HK-2 (cell line): ENCODE data around the gene PALM3.
"Not testable (repeated sequence)": the region's sequence is repeated elsewhere in the genome, so short reads cannot be mapped to it uniquely, and the experiment has no call there.

ENCODE experiments used
- DNase-seq: peaks from one replicate; pipeline ENCODE4 v3.0.0-alpha.2; 2018; ENCODE audit not compliant: unreplicated experiment

The PALM3 gene

GRCh38 chr19:14031719-14032480, 30.0 kb downstream of the PALM3 start, which contains the start of gene IL27RA:
TSS of gene IL27RA (plus strand) at chr19:14031762. CDS start at chr19:14031873, 111 bp downstream.
- peak; percentile 69 for DNase-seq

GRCh38 chr19:14030997-14031718, 30.7 kb downstream of the PALM3 start:
- no peak for DNase-seq

GRCh38 chr19:14028901-14029300, 33.0 kb downstream of the PALM3 start:
- no peak for DNase-seq

- DNase-seq, result no peak
Measured at GRCh38 chr19:14027856-14028450, 33.9 kb downstream of the PALM3 start, which contains the start of gene RLN3. TSS of gene RLN3 (plus strand) at chr19:14028148. CDS start at chr19:14028205, 57 bp downstream.

DNA sequence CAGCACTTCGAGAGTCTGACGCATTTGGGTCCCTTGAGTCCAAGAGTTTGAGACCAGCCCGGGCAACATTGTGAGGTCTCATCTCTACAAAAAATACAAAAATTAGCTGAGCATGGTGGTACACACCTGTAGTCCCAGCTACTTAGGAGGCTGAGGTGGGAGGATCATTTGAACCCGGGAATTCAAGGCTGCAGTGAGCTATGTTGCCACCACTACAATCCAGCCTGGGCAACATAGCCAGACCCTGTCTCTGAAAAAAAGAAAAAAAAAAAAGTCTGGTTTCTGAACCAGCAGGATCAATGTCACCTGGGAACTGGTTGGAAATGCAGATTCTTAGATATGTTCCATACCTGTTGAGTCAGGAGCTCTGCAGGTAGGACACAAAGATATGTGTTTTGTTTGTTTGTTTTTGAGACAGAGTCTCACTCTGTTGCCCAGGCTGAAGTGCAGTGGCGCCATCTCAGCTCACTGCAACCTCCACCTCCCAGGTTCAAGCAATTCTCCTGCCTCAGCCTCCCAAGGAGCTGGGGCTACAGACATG, 35.2 kb downstream of the PALM3 start:
- DNase-seq, result not testable (repeated sequence)

- DNase-seq, result peak; percentile 62
Measured at GRCh38 chr19:14023404-14024235, 38.3 kb downstream of the PALM3 start.

- no peak for DNase-seq
Measured at GRCh38 chr19:14022469-14022868, 39.4 kb downstream of the PALM3 start.

DNA sequence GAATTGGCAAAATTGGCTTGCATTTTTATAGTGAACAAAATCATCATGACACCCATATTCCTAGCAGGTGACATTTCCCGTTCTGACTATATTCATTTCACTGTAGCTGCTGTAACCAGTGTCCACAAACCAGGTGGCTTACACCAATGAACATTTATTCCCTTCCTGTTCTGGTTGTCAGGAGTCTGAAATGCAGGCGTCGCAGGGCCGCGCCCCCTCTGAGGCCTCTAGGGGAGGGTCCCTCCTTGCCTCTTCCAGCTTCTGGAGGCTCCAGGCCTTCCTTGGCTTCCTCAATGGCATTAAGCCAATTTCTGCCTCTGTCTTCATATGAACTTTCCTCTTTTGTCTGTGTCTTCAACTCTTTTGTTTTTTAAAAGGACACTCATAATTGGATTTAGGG, 40.4 kb downstream of the PALM3 start:
- no peak for DNase-seq

DNA sequence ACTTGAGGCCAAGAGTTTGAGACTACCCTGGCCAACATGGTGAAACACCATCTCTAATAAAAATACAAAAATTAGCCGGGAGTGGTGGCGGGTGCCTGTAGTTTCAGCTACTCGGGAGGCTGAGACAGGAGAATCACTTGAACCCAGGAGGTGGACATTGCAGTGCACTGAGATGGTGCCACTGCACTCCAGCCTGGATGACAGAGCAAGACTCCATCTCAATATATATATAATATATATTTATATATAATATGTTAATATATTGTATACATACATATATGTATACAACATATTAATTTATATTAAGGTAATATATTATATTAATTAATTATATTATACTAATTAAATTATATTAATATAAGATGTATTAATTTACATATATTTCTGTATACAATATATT, 42.1 kb downstream of the PALM3 start:
- not testable (repeated sequence) for DNase-seq

DNA sequence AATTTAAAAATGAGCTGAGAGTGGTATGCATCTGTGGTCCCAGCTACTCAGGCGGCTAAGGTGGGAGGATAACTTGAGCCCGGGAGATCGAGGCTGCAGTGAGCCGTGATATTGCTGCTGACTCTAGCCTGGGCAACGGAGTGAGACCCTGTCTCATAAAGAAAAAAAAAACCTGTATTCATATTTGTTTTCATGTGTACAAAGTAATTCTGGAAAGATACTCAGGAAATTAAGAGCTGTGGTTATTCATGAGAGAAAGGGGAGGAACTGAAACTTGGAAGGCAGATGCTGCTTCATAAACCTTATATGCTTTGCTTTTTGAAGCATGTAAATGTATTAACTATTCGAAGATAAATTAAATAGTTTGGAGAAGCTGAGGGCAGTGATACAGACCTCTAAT, 42.8 kb downstream of the PALM3 start:
- DNase-seq, result no peak

DNA sequence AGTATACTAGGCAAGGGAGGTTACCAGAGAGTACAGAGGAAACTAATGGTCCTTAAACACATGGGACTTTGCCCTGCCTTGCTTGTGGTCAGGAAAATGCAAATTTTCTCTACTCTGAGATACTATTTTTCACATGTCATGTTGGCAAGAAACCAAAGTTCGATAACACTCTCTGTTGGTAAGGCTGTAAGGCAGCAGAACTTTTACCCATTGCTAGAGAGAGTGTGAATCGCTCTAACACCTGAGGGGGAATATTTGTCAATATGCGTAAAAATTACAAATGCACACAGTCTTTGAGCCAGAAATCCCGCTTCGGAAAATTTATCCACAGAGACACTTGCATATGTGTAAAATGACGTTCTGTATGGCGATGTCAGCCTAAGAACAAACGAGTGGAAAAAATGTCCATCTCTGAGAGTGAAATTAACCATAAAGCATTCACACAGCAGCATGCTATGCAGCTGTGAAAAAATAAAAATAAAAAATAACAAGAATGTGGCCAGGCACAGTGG, 46.3 kb downstream of the PALM3 start:
- DNase-seq, result no peak

- no peak for DNase-seq
Measured at GRCh38 chr19:14012378-14012915, 49.4 kb downstream of the PALM3 start.

DNA sequence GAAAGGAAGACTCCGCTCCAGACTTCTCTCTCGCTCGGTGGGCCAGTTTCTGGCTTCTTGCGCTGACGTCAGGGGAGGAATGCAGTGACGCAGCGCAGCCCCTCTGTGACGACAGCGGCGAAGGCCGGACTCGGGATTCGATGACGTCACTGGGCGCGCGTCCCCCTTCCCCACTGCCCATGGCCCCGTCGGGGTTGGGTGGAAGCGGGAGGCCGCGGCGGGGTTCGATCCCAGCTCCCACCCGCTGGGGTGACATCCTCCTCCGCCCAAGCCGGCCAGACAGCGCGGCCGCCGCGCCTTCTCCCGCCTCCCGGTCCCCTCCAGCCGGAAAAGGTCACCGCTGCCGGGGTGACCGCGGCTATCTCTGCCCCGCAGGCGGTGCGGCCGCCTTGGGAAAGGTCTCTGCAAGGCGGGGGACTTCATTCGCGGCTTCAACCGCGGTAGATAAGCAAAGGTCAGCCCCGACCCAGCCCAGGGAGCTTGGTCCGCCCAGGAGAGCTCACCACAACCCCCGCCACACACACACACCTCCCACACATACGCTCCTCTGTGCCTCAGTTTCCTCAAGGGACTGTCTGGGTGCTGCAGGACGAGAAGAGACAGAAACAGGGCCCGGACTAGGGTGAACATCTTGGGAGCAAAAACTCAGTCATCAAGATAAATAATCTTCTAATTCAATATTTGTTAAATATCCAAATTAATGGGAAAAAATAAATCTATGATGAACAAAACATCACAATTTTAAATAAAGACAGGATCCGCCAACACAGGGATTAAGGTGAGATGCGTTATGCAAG, 54.9 kb downstream of the PALM3 start:
- no peak for DNase-seq

DNA sequence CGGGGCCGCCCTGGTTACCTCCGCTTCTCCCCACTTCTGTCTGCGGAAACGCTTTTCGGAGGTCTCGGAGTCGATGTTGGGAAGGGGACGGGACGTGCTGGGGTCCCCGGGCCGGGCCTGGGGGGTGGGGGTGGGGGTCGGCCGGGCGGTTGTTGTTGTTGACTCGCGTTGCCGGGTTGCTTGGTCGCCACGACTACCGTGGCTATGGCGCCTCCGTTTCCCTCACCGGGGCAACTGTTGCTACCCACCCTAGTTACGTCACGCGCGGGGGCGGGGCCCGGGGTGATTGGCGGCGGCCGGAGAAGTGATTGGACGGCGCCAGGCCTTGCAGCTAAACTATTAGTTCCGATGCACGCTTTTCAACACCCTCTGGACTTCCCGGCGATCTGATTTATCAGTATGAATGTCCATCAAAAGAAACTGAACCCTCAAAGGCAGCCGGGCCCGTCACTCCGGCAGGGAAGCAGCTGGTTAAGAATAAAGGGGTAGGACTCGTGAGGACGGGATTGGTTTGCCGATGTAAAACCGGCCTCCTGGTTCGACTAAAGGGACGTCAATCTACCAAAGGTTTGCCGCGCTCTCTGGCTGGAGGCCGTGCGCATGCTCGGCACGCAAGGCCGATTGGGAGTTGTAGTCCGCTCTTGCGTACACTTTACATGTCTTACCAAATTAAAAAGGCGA, 55.7 kb downstream of the PALM3 start, which contains the start of gene RFX1:
Gene RFX1 (minus strand): TSS at position 236 of the 681 bp plus-strand sequence. CDS start 12,477 bp downstream, outside the sequence.
- peak; percentile 99 for DNase-seq

GRCh38 chr19:14005349-14006084, 56.4 kb downstream of the PALM3 start:
- peak; percentile 82 for DNase-seq

- no peak for DNase-seq
Measured at GRCh38 chr19:14004619-14005348, 57.1 kb downstream of the PALM3 start.
